HepG2 (cell line): ENCODE data around the gene OXLD1. TPM values are rescaled to one million over a fixed set of nuclear protein-coding genes. Genes with fewer than 3 reads are reported as not detected.
A peak's percentile ranks its signal among the peaks of the same experiment; 100 is the strongest.

Experiments
- ATF1 ChIP-seq: IDR thresholded peaks from 2 replicates; pipeline ENCODE4 v1.6.1; 2016; ENCODE audit warnings: mild to moderate bottlenecking, control low read depth
- CREB1 ChIP-seq, 2 experiments: fragments of 450-650 bp in 1 of 2; IDR thresholded peaks; 2 replicates each; pipeline ENCODE4 v1.6.1; 2016 to 2017; ENCODE audit warnings: control low read depth in 1 of 2, mild to moderate bottlenecking in 1 of 2, missing compliant biosample characterization in 1 of 2, missing genetic modification characterization in 1 of 2
- FOXK1 ChIP-seq: sonication (generic); formaldehyde crosslinking; IDR thresholded peaks from 2 replicates; pipeline ENCODE4 v1.4.0; 2020; ENCODE audit warnings: low read depth, missing genetic modification reagents, borderline replicate concordance
- MIXL1 ChIP-seq: IDR thresholded peaks from 2 replicates; pipeline ENCODE4 v1.6.1; 2016
- NFIB ChIP-seq: sonication (generic); formaldehyde crosslinking; IDR thresholded peaks from 2 replicates; pipeline ENCODE4 v1.9.0; 2021; ENCODE audit warnings: missing genetic modification reagents, mild to moderate bottlenecking, borderline replicate concordance
- NR3C1 ChIP-seq: sonication (generic); formaldehyde crosslinking; IDR thresholded peaks from 2 replicates; pipeline ENCODE4 v1.4.0; 2020; ENCODE audit warnings: missing genetic modification reagents
- PPARG ChIP-seq: conservative IDR thresholded peaks from 2 replicates; pipeline ENCODE4 v1.6.1; 2016; ENCODE audit warnings: missing biosample characterization, missing genetic modification reagents
- REL ChIP-seq: sonication (generic); formaldehyde crosslinking; conservative IDR thresholded peaks from 2 replicates; pipeline ENCODE4 v1.8.0; 2022; ENCODE audit warnings: mild to moderate bottlenecking, missing genetic modification reagents, moderate library complexity
- SIN3A ChIP-seq: IDR thresholded peaks from 2 replicates; pipeline ENCODE4 v1.6.1; 2011; ENCODE audit warnings: low read depth, mild to moderate bottlenecking, control low read depth, low read length, borderline replicate concordance
- SMYD3 ChIP-seq: sonication (generic); formaldehyde crosslinking; IDR thresholded peaks from 2 replicates; pipeline ENCODE4 v1.8.1; 2023; ENCODE audit warnings: mild to moderate bottlenecking, missing genetic modification reagents
- SNAPC2 ChIP-seq: sonication (generic); formaldehyde crosslinking; IDR thresholded peaks from 2 replicates; pipeline ENCODE4 v1.8.1; 2022; ENCODE audit warnings: mild to moderate bottlenecking, missing genetic modification reagents
- ZBTB14 ChIP-seq: sonication (generic); formaldehyde crosslinking; IDR thresholded peaks from 2 replicates; pipeline ENCODE4 v1.4.0; 2020; ENCODE audit warnings: missing genetic modification reagents
- ZGPAT ChIP-seq: IDR thresholded peaks from 2 replicates; pipeline ENCODE4 v1.6.1; 2016; ENCODE audit warnings: mild to moderate bottlenecking
- ZNF224 ChIP-seq: sonication (generic); formaldehyde crosslinking; IDR thresholded peaks from 2 replicates; pipeline ENCODE4 v1.5.0; 2020; ENCODE audit warnings: mild to moderate bottlenecking, missing genetic modification reagents
- ZNF296 ChIP-seq: sonication (generic); formaldehyde crosslinking; conservative IDR thresholded peaks from 2 replicates; pipeline ENCODE4 v1.5.0; 2020; ENCODE audit warnings: mild to moderate bottlenecking, missing genetic modification reagents
- ZNF615 ChIP-seq: sonication (generic); formaldehyde crosslinking; IDR thresholded peaks from 2 replicates; pipeline ENCODE4 v1.5.0; 2020; ENCODE audit warnings: mild to moderate bottlenecking, missing genetic modification reagents, borderline replicate concordance
- ZNF678 ChIP-seq: sonication (generic); formaldehyde crosslinking; IDR thresholded peaks from 2 replicates; pipeline ENCODE4 v1.4.0; 2020; ENCODE audit warnings: mild to moderate bottlenecking, missing genetic modification reagents
- ZSCAN31 ChIP-seq: sonication (generic); formaldehyde crosslinking; IDR thresholded peaks from 2 replicates; pipeline ENCODE4 v1.5.0; 2020; ENCODE audit warnings: low read depth, mild to moderate bottlenecking, missing genetic modification reagents
- polyA plus RNA-seq, 8 experiments: library from polyadenylated mRNA; depleted of rRNA in 3 of 8; stranded (reverse) in 7 of 8; unstranded in 1 of 8; fragments of >200 nt; fragmentation: Illumina TruSeq in 4 of 8; extraction: Trizol in 4 of 8; gene quantifications; 2 replicates each; pipeline versions ENCODE4 v1.2.1 to v1.2.3, GENCODE V29; 2011 to 2016; ENCODE audit warnings: low read depth in 4 of 8, missing spikeins in 1 of 8, mixed read lengths in 1 of 8; ENCODE audit not compliant: insufficient read depth in 1 of 8
- total RNA-seq, 5 experiments: library from RNA; depleted of rRNA; stranded (reverse); fragments of >200 nt; fragmentation: Illumina TruSeq; extraction: Trizol; gene quantifications; 2 replicates each; pipeline ENCODE4 v1.2.3, GENCODE V29; 2016; ENCODE audit warnings: low read depth in 1 of 5
- TF ChIP-seq, protein P1 (sequence below): sonication (generic); formaldehyde crosslinking; IDR thresholded peaks from 2 replicates; pipeline ENCODE4 v1.4.0; 2020; ENCODE audit warnings: mild to moderate bottlenecking, missing genetic modification reagents
- TF ChIP-seq, protein P2 (sequence below): IDR thresholded peaks from 2 replicates; pipeline ENCODE4 v1.6.1; 2016; ENCODE audit warnings: low read depth, missing genetic modification reagents, missing compliant biosample characterization

Gene OXLD1
- total and polyA plus RNA-seq, 2 of the 13 experiments (the other 11 are each of a cell fraction or from before 2014, with no cell fraction given) = 27.1 to 37.5 TPM

DNA sequence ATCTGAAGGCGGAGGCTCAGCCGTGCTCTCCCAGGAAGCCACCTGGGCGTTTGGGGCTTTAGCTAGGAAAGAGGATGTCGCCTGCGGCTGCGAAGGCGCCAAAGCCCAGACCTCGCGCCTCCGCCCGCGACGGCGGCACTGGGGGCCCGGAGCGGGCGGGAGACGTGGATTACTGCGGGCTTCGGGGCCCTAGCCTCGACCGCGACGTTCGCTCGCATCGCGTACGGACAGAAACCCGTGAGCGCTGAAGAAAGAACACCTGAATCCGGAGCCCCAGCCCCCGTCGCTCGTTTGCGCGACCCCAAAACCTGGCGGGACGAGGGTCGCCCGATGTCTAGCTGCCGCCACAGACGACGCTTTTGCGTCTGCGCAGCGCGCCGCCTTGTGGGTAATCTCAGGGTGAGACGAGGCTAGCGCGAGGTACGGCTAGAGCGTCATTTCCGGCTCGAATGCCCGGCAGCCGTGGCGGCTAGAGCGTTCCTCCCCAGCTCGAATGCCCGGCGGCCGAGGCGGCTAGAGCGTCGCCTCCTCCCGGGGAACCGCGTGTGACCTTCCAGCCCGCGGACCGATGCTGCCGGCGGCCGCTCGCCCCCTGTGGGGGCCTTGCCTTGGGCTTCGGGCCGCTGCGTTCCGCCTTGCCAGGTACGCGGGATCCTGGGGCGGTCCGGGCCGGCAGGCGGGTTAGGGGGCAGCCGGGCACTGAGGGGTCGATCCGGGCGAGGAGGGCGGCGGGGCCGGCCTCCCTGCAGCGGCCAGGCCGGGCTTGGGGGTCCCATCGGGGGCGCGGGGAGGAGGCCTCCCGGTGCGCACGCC lies 36.7 kb upstream of the OXLD1 start, which contains the start of gene MRPL12 (continued):
- peak; percentile 93 for TF ChIP-seq ZGPAT
- peak; percentile 97 for TF ChIP-seq SIN3A
- TF ChIP-seq ZNF615 = peak; percentile 87; the same call in 1 of the 2 replicates
- peak; percentile 91 for TF ChIP-seq CREB1 (IDR thresholded peaks at IDR 0.05)
- TF ChIP-seq CREB1 (CRISPR knock-in tag; IDR thresholded peaks at IDR 0.05) = peak; percentile 95
- peak; percentile 48; the same call in 1 of the 2 replicates for TF ChIP-seq ZNF296 (CRISPR knock-in tag)
- TF ChIP-seq, protein P1, sequence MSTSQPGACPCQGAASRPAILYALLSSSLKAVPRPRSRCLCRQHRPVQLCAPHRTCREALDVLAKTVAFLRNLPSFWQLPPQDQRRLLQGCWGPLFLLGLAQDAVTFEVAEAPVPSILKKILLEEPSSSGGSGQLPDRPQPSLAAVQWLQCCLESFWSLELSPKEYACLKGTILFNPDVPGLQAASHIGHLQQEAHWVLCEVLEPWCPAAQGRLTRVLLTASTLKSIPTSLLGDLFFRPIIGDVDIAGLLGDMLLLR (CRISPR knock-in tag) = peak; percentile 85; the same call in 1 of the 2 replicates
- TF ChIP-seq ZNF224 (CRISPR knock-in tag) = no peak
- TF ChIP-seq SMYD3 = no peak
- TF ChIP-seq MIXL1 (CRISPR knock-in tag) = peak; percentile 46; the same call in 1 of the 2 replicates
- TF ChIP-seq, protein P2, sequence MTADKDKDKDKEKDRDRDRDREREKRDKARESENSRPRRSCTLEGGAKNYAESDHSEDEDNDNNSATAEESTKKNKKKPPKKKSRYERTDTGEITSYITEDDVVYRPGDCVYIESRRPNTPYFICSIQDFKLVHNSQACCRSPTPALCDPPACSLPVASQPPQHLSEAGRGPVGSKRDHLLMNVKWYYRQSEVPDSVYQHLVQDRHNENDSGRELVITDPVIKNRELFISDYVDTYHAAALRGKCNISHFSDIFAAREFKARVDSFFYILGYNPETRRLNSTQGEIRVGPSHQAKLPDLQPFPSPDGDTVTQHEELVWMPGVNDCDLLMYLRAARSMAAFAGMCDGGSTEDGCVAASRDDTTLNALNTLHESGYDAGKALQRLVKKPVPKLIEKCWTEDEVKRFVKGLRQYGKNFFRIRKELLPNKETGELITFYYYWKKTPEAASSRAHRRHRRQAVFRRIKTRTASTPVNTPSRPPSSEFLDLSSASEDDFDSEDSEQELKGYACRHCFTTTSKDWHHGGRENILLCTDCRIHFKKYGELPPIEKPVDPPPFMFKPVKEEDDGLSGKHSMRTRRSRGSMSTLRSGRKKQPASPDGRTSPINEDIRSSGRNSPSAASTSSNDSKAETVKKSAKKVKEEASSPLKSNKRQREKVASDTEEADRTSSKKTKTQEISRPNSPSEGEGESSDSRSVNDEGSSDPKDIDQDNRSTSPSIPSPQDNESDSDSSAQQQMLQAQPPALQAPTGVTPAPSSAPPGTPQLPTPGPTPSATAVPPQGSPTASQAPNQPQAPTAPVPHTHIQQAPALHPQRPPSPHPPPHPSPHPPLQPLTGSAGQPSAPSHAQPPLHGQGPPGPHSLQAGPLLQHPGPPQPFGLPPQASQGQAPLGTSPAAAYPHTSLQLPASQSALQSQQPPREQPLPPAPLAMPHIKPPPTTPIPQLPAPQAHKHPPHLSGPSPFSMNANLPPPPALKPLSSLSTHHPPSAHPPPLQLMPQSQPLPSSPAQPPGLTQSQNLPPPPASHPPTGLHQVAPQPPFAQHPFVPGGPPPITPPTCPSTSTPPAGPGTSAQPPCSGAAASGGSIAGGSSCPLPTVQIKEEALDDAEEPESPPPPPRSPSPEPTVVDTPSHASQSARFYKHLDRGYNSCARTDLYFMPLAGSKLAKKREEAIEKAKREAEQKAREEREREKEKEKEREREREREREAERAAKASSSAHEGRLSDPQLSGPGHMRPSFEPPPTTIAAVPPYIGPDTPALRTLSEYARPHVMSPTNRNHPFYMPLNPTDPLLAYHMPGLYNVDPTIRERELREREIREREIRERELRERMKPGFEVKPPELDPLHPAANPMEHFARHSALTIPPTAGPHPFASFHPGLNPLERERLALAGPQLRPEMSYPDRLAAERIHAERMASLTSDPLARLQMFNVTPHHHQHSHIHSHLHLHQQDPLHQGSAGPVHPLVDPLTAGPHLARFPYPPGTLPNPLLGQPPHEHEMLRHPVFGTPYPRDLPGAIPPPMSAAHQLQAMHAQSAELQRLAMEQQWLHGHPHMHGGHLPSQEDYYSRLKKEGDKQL (CRISPR knock-in tag) = 0 out of 2 replicates have a peak, but pooled peaks have one; percentile 22
- TF ChIP-seq NR3C1 (CRISPR knock-in tag) = no peak
- peak; percentile 93; the same call in 1 of the 2 replicates for TF ChIP-seq REL (CRISPR knock-in tag)
- TF ChIP-seq ZSCAN31 (CRISPR knock-in tag) = peak; percentile 98
- TF ChIP-seq PPARG (CRISPR knock-in tag) = peak; percentile 79
- peak; percentile 64; the same call in 1 of the 2 replicates for TF ChIP-seq ZNF678 (CRISPR knock-in tag)
- no peak for TF ChIP-seq NFIB (CRISPR knock-in tag)
- no peak for TF ChIP-seq SNAPC2
- peak; percentile 68; the same call in 1 of the 2 replicates for TF ChIP-seq ZBTB14 (CRISPR knock-in tag)
- TF ChIP-seq FOXK1 (CRISPR knock-in tag) = peak; percentile 96
- peak; percentile 73; the same call in 1 of the 2 replicates for TF ChIP-seq ATF1
